Activated T-cell treated with anti-CD3 and anti-CD28 coated beads, Interleukin-2, amount 50 U/mL, for 24 hours (primary cell): ENCODE measurements around the gene GPR21.

ENCODE experiments used
- DNase-seq: peaks from one replicate; pipeline ENCODE4 v3.0.0-alpha.2; 2020
- H3K27ac Mint-ChIP-seq: 2 replicates; pipeline ENCODE4 v1.8.0; 2020; ENCODE audit warnings: mild to moderate bottlenecking, mixed read lengths
- H3K27me3 Mint-ChIP-seq: 2 replicates; pipeline ENCODE4 v1.8.0; 2020; ENCODE audit warnings: mixed read lengths
- H3K36me3 Mint-ChIP-seq: 2 replicates; pipeline ENCODE4 v1.8.0; 2020; ENCODE audit warnings: low read depth, mixed read lengths
- H3K4me1 Mint-ChIP-seq: 2 replicates; pipeline ENCODE4 v1.8.0; 2020; ENCODE audit warnings: low read depth, mixed read lengths
- H3K4me3 Mint-ChIP-seq: 2 replicates; pipeline ENCODE4 v1.8.0; 2020; ENCODE audit warnings: mild to moderate bottlenecking, moderate library complexity, mixed read lengths
- H3K9me3 Mint-ChIP-seq: 2 replicates; pipeline ENCODE4 v1.8.0; 2020; ENCODE audit warnings: mixed read lengths

GPR21 gene

DNA sequence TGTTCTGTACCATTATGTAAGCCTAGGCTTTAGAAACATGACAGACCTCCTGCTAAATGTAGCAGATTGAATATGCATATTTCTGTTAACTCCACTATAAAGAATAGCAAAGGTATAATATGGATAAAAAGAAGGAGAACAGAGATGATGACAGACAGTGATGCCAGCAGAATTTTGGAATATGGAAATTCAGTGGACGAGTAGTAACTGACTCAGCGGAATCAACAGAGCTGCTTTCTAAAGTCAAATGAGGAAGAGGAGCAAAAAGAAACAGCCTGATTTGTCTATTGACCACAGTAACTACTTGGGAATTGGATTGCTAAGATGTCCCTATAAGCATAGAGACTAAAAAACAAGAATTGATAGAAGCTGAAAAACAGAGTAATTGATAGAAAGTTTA is 8.0 kb downstream of the GPR21 start:
- no peak overlapping the region for H3K4me3 Mint-ChIP-seq
- H3K36me3 Mint-ChIP-seq: peaks cover 42% of the 10 kb centered on the region
- no peak overlapping the region for H3K27ac Mint-ChIP-seq
- peaks cover 5% of the 10 kb centered on the region for H3K4me1 Mint-ChIP-seq
- no peaks in the 10 kb centered on the region for H3K27me3 Mint-ChIP-seq
- H3K9me3 Mint-ChIP-seq: no peaks in the 10 kb centered on the region
- no peak for DNase-seq

DNA sequence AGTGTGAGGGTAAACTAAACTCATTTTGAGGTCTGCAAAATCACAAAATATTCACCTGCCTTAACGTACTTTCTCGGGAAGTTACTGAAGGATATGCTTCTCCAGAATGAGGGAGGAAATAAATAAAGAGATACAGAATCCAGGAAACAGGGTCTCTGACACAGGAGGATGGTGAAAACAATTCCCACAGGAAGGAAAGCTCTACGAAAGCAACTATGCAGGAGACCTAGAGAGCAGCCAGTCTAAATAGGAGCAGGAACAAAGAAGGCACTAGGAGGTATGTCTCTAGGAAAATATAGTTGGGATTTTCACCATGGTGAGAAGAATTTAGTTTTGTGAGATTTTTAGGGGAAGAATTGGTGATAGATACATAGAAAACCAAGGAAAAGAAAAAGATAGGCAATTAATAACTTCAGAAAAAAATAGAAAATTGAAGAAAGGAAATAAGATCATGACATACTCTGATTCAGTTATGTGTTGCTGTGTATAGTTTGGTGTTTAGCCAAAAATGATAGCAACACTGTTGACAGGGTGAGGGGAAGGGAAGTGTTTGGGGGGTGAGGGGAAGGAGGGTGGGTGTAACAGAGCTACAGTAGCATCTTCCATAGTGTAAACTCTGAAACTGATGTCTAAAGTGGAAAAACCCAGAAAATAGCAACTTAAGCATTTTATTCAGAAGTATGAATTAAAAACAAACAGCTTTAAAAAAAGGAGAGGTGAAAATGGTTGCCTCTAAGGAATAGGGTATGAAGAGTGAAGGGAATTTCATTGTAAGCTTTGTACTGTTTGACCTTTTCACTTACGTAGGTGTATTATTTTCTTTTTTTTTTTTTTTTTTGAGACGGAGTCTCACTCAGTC is 9.8 kb downstream of the GPR21 start:
- H3K4me3 Mint-ChIP-seq: no peak overlapping the region
- peaks cover 35% of the 10 kb centered on the region for H3K36me3 Mint-ChIP-seq
- H3K4me1 Mint-ChIP-seq: no peaks in the 10 kb centered on the region
- no peaks in the 10 kb centered on the region for H3K9me3 Mint-ChIP-seq
- H3K27me3 Mint-ChIP-seq: no peaks in the 10 kb centered on the region
- H3K27ac Mint-ChIP-seq: no peak overlapping the region
- DNase-seq: no peak

DNA sequence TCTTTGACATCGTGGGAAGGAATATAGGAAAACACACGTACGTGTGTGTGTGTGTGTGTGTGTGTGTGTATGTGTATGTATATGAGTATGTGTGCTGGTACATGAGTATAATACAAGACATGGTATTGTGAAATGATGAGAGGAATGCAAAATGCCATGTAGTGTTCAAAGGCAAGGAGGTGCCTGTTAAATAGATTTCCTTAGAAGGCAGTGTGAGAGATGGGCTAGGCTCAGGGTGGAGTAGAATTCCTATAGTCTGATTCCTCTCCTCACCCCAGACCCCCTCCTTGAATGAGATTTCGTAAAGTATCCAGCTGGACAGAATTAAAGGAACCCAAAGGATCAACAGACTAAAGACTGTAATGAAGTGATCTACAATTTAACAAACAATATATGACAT is 11.1 kb downstream of the GPR21 start:
- no peak for DNase-seq
- H3K27me3 Mint-ChIP-seq: no peaks in the 10 kb centered on the region
- peaks cover 35% of the 10 kb centered on the region for H3K36me3 Mint-ChIP-seq
- H3K4me3 Mint-ChIP-seq: no peak overlapping the region
- no peaks in the 10 kb centered on the region for H3K4me1 Mint-ChIP-seq
- H3K27ac Mint-ChIP-seq: no peak overlapping the region
- no peaks in the 10 kb centered on the region for H3K9me3 Mint-ChIP-seq

DNA sequence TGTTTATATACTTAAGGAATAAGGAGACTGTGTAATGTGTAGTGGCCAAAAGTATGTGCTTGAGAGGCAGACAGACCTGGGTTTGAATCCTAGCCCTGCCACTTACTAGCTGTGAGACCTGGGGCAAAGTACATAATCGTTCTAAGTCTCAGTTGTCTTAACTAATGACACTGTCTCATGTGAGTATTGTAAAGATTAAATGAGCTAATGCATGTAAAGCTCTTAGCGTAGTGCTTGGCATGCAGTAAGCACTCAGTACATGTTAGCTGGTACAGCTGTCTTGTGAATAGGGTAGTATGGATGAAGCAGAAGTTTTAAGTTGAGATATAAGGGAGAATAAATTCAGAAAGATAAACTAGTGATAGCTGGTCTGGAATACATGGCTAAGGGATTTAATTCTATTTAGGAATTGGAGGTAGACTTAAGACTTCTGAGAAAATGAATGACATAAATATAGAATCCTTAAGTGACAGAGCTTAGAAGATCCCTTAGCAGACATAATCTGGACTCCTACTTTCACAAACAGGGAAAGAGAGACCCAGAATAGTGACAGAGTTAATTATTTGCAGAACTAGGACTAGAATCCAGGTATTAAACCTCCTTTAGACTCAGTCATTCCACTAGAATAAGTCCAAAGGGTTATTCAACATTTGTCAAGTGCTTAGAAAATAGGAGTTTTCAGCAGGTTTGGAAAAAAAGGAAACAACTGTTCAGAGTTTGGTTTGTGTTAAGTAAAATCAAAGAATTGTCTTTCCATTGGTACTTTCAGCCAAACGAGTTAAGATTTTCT is 13.1 kb downstream of the GPR21 start:
- no peak for DNase-seq
- H3K36me3 Mint-ChIP-seq: peaks cover 41% of the 10 kb centered on the region
- H3K27ac Mint-ChIP-seq: no peak overlapping the region
- H3K4me1 Mint-ChIP-seq: no peaks in the 10 kb centered on the region
- no peaks in the 10 kb centered on the region for H3K9me3 Mint-ChIP-seq
- H3K4me3 Mint-ChIP-seq: no peak overlapping the region
- no peaks in the 10 kb centered on the region for H3K27me3 Mint-ChIP-seq

DNA sequence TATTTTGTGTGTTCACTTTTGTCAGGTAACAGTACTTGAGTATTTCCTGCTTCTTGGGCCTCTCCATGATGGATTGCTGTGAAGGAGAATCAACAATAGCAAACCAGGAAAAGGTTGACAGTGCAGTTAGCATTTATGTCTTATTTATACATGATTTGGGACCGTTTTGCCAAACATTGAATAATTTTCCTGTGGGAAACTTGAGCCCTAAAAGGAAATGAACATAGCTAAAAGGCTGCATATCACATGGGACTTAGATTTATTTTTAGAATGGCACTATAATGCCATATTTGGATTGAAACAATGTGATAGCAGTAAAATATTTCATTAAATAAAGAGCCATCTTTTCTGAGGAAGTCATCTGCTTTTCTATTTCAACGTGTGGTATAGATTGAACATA is 15.3 kb downstream of the GPR21 start:
- H3K4me3 Mint-ChIP-seq: no peak overlapping the region
- DNase-seq: no peak
- peaks cover 29% of the 10 kb centered on the region for H3K36me3 Mint-ChIP-seq
- H3K4me1 Mint-ChIP-seq: peaks cover 1% of the 10 kb centered on the region
- no peaks in the 10 kb centered on the region for H3K27me3 Mint-ChIP-seq
- no peak overlapping the region for H3K27ac Mint-ChIP-seq
- H3K9me3 Mint-ChIP-seq: no peaks in the 10 kb centered on the region

DNA sequence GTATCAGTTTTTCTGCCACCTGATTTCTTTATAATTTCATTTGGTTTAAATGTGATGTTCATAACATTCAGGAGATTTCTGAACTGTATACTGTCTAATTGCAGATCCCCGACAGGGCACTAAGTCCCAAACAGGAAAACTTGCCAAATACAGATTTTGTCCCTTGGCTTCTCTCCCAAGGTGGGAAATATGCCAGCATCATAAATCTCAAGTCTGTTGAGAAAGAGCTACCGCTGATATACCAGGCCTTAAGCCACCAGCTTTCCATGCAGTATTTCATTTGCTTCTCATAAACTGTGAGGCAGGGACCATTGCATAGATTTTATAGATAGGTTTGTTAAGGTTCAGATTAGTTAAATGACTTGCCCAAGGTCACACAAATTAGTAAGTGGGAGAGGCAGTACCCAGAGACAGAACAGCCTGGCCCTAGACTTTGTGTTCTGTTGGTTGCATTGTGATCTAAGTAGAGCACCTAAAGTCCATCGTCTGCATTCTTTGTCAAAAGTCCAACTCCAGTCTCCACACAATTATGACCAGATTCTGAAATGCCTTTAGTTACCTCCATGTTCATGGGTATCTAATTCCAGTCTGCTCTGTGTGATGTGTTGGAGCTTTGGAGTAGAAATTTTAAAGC is 16.2 kb downstream of the GPR21 start:
- no peaks in the 10 kb centered on the region for H3K9me3 Mint-ChIP-seq
- no peak overlapping the region for H3K4me3 Mint-ChIP-seq
- no peak overlapping the region for H3K27ac Mint-ChIP-seq
- H3K27me3 Mint-ChIP-seq: no peaks in the 10 kb centered on the region
- peaks cover 29% of the 10 kb centered on the region for H3K36me3 Mint-ChIP-seq
- H3K4me1 Mint-ChIP-seq: peaks cover 1% of the 10 kb centered on the region
- no peak for DNase-seq

DNA sequence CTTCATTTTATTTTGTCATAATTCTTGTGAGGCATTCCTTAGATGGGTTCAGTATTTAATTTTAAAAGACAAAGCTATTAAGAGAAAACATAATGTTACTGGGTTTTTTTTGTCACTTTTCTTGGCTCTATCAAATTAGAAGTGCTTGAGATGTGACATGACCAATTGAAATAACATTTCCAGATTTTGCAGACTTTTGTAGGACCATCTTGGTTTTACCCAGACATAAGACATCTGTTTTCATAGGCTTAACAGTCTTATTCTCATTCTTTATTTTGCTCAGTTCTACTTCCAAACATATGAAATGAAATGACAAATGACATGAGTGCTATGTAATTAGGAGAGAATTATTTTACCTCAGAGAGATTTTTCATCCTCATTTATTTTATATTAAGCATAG is 19.6 kb downstream of the GPR21 start:
- peaks cover 37% of the 10 kb centered on the region for H3K36me3 Mint-ChIP-seq
- H3K27ac Mint-ChIP-seq: no peak overlapping the region
- DNase-seq: no peak
- H3K4me3 Mint-ChIP-seq: no peak overlapping the region
- no peaks in the 10 kb centered on the region for H3K9me3 Mint-ChIP-seq
- peaks cover 1% of the 10 kb centered on the region for H3K4me1 Mint-ChIP-seq
- H3K27me3 Mint-ChIP-seq: no peaks in the 10 kb centered on the region

DNA sequence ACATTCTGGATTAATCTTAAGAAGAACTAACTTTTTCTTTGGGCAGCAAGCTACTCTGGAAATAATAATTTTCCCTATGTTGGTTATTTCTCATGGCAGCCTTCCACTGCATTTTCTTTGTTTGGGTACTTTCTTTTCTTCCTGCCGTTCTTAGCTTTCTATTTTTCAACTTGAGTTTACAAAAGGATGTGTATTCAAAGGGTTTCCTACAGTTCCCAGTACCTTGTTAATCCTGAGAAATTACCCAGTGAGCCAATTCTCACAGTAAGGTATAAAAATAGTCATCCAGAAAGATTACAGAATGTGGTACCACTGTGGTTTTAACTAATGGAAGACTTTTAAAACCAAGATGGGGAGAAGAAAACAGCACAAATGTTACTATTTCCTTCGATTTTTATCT is 20.2 kb downstream of the GPR21 start:
- H3K27ac Mint-ChIP-seq: no peak overlapping the region
- peaks cover 37% of the 10 kb centered on the region for H3K36me3 Mint-ChIP-seq
- no peaks in the 10 kb centered on the region for H3K9me3 Mint-ChIP-seq
- no peaks in the 10 kb centered on the region for H3K27me3 Mint-ChIP-seq
- H3K4me1 Mint-ChIP-seq: peaks cover 1% of the 10 kb centered on the region
- no peak overlapping the region for H3K4me3 Mint-ChIP-seq
- DNase-seq: no peak

DNA sequence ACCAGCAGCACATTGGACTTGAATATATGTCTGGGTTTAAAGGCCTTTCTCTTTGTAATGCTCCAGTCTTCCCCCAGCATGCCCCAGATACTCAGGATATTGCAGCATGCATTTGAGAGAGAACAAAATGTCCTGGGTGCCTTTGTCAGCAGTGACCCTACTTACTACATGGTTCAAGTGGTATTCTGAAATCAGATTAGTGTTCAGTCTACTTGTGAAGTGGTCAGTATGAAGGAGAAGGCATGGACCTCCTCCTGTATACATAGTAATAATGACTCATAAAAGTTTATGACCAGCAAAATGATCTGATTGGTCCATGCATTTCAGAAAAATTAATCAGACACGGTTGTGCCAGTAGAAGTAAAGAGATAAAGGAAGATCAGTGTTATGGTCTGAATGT is 25.4 kb downstream of the GPR21 start:
- H3K36me3 Mint-ChIP-seq: peaks cover 16% of the 10 kb centered on the region
- no peak overlapping the region for H3K4me3 Mint-ChIP-seq
- H3K27ac Mint-ChIP-seq: no peak overlapping the region
- no peaks in the 10 kb centered on the region for H3K27me3 Mint-ChIP-seq
- peaks cover 5% of the 10 kb centered on the region for H3K4me1 Mint-ChIP-seq
- DNase-seq: no peak
- no peaks in the 10 kb centered on the region for H3K9me3 Mint-ChIP-seq

DNA sequence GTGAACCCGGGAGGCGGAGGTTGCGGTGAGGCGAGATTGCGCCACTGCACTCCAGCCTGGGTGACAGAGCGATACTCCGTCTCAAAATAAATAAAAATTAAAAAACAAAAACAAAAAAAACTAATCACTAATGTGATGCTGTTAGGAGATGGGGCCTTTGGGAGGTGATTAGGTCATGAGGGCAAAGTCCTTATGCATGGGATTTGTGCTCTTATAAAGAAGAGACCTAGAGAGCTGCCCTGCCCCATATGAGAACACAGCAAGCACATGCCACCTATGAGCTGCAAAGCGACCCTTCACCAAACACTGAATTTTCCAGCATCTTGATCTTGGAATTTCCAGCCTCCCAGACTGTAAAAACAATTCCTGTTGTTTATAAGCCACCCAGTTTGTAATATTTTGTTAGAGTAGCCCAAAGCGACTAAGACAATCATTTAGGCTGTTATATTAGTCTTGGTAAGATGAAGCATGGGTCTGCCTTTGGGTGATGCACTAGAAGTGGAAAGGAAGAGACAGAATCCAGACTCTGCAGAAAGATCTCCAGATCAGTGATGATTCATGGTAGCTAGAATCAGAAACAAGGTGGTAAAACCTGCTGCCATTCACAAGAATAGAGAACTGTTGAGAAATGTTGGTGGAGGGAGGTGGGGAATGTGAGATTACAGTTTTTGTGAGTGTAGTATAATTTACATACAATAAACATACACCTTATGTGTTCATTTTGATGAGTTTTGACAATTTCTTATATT is 26.2 kb downstream of the GPR21 start:
- Mint-ChIP-seq H3K27ac (no peak overlapping the region), H3K4me1 (peaks cover 5% of the 10 kb centered on the region), H3K9me3 (no peaks in the 10 kb centered on the region), H3K36me3 (peaks cover 16% of the 10 kb centered on the region), H3K27me3 (no peaks in the 10 kb centered on the region), H3K4me3 (no peak overlapping the region)
- DNase-seq: no peak

DNA sequence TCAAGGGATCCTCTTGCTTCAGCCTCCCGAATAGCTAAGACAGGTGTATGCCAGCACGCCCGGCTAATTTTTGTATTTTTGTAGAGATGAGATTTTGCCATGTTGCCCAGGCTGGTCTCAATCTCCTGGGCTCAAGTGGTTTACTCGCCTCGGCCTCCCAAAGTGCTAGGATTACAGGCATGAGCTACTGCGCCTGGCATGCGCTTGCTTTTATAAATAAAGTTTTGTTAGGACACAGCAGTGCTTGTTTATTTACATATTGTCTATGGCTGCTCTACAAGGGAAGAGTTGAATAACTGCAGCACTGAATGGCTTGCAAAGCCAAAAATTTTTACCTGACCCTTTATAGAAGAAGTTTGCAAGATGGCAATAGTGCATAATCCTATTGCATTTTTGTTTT is 27.7 kb downstream of the GPR21 start:
- no peak overlapping the region for H3K27ac Mint-ChIP-seq
- peaks cover 20% of the 10 kb centered on the region for H3K36me3 Mint-ChIP-seq
- peaks cover 5% of the 10 kb centered on the region for H3K4me1 Mint-ChIP-seq
- no peak overlapping the region for H3K4me3 Mint-ChIP-seq
- no peaks in the 10 kb centered on the region for H3K27me3 Mint-ChIP-seq
- no peak for DNase-seq
- H3K9me3 Mint-ChIP-seq: no peaks in the 10 kb centered on the region

DNA sequence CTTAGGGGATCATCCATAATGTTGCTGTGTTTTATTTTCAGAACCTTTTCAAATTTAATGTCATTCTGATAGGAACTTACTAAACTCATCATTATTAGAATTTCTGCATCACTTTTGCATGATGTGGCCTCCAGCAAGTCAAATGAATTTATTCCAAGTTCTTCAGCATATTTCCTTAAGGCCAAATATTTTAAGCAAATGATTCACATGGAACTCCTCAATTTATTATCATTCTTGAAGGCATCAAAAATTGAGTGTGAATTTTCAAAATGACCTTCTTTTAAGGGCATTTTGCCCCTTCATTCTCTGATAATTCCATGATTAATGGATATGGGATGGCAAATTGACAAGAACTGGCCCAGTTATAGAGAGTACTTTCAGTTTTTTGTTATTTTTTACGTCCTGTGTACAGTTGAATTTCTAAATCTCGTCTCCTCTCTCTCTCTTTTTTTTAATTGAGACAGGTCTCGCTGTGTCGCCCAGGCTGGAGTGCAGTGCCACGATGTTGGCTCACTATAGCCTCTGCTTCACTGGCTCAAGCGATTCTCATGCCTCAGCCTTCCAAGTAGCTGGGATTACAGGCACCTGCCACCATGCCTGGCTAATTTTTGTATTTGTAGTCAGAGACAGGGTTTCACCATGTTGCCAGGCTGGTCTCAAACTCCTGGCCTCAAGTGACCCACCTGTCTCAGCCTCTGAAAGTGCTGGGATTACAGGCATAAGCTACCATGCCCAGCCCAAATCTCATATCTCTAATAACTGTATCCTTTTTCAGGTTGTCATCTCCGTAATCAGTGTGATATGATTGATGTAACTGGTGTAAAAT is 29.1 kb downstream of the GPR21 start:
- H3K36me3 Mint-ChIP-seq: peaks cover 33% of the 10 kb centered on the region
- no peak for DNase-seq
- peaks cover 5% of the 10 kb centered on the region for H3K4me1 Mint-ChIP-seq
- H3K27ac Mint-ChIP-seq: no peak overlapping the region
- H3K9me3 Mint-ChIP-seq: no peaks in the 10 kb centered on the region
- H3K27me3 Mint-ChIP-seq: no peaks in the 10 kb centered on the region
- no peak overlapping the region for H3K4me3 Mint-ChIP-seq

DNA sequence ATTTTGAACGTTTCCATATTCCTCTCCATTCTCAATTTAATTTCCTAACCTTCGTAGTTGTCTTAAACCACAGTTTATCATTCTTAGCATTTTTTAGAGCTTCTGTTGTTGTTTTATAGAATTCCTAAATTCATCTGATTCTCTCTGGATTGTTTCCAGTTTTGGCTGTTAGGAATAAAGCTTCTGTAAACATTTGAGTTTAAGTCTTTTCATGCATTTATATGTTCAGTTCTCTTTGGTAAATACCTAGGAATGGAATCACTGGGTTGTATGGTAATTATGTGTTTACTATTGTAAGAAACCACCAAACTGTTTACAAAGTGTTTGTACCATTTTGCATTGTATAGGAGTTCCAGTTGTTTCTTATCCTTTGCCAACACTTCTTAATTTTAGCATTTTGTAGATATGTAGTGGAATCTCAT is 29.7 kb downstream of the GPR21 start:
- Mint-ChIP-seq H3K27ac (no peak overlapping the region), H3K27me3 (no peaks in the 10 kb centered on the region), H3K4me3 (no peak overlapping the region), H3K9me3 (no peaks in the 10 kb centered on the region), H3K4me1 (peaks cover 5% of the 10 kb centered on the region), H3K36me3 (peaks cover 35% of the 10 kb centered on the region)
- DNase-seq: no peak

DNA sequence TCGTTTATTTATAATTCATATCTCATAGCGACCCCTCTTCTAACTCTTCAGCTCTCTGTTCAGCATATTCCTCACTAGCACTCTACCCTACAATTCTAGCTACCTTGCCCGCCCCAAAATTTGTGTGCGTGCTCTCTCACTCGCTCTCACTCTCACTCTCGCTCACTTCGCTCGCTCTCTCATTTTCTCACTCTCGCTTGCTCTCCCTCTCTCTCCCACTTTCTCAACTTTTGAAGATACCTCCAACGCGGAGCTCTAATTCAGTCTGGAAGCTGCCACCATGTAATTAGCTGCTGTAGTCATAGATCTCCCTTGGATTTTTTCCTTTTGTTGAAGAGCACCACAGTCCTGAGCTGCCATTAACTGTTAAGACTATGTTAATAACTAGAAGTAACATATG is 30.4 kb downstream of the GPR21 start:
- Mint-ChIP-seq H3K9me3 (no peaks in the 10 kb centered on the region), H3K4me1 (peaks cover 6% of the 10 kb centered on the region), H3K4me3 (no peak overlapping the region), H3K27me3 (no peaks in the 10 kb centered on the region), H3K36me3 (peaks cover 37% of the 10 kb centered on the region), H3K27ac (no peak overlapping the region)
- no peak for DNase-seq
